Right ventricle myocardium inferior (tissue), 1 donor: ENCODE measurements around the gene BCL11A. TPM values are rescaled to one million over a fixed set of nuclear protein-coding genes. Genes with fewer than 3 reads are reported as not detected.

Source experiments
- ATAC-seq: fragments of 200-7000 bp; cut with Tn5 transposase; one replicate; pipeline ENCODE4 v1.9.1; 2020; ENCODE audit warnings: mild to moderate bottlenecking, moderate library complexity
- DNase-seq: peaks from one replicate; pipeline ENCODE4 v3.0.0; 2021; ENCODE audit errors: missing footprints
- intact Hi-C: fragments of 100-400 bp; cut with DNase I; formaldehyde crosslinking; loops from one replicate; pipeline ENCODE4 v1.11.0; 2022
- total RNA-seq: library from RNA; stranded (reverse); fragmentation: NEBNext Ultra II Directional; extraction: Animal tissue kit (Norgen Biotek cat#: 25700); gene quantifications from one replicate; pipeline ENCODE4 v1.2.1, GENCODE V29; 2021
- donor health status: DM: no; HTN: yes; CAD: no; lungs with severe emphysema.

The BCL11A gene
- total RNA-seq, 1 donor from 2014 or later = 37.5 TPM

GRCh38 chr2:60519231-60519863 lies 34.1 kb downstream of the BCL11A start:
- intact Hi-C loops = no loop called here
- no peak for ATAC-seq

GRCh38 chr2:60518567-60518966 lies 34.9 kb downstream of the BCL11A start:
- no peak for ATAC-seq
- intact Hi-C loops = no loop called here
- DNase-seq = no peak

More at GRCh38 chr2:60519231-60519863, 34.1 kb downstream of the BCL11A start:
- DNase-seq = no peak

- intact Hi-C loops = no loop called here
- ATAC-seq (no peak), DNase-seq (no peak)
Measured at GRCh38 chr2:60517446-60517845, 36.0 kb downstream of the BCL11A start.

GRCh38 chr2:60516826-60517225 lies 36.6 kb downstream of the BCL11A start:
- ATAC-seq (no peak), DNase-seq (no peak)
- intact Hi-C loops = no loop called here

- DNase-seq (no peak), ATAC-seq (no peak)
Measured at GRCh38 chr2:60516383-60516811, 37.1 kb downstream of the BCL11A start.

GRCh38 chr2:60515721-60516226 lies 37.7 kb downstream of the BCL11A start:
- DNase-seq (no peak), ATAC-seq (no peak)
- intact Hi-C loops = no loop called here

More at GRCh38 chr2:60516383-60516811, 37.1 kb downstream of the BCL11A start:
- intact Hi-C loops = no loop called here

GRCh38 chr2:60513996-60514395 lies 39.5 kb downstream of the BCL11A start:
- no peak for DNase-seq
- intact Hi-C loops = no loop called here
- ATAC-seq = no peak

GRCh38 chr2:60513191-60513590 lies 40.3 kb downstream of the BCL11A start:
- DNase-seq (no peak), ATAC-seq (no peak)
- intact Hi-C loops = no loop called here

- DNase-seq = no peak
- intact Hi-C loops = no loop called here
- ATAC-seq = no peak
Measured at GRCh38 chr2:60512641-60513040, 40.8 kb downstream of the BCL11A start.

GRCh38 chr2:60512062-60512622 lies 41.3 kb downstream of the BCL11A start:
- DNase-seq (no peak), ATAC-seq (no peak)
- intact Hi-C loops = no loop called here

GRCh38 chr2:60510713-60511112 lies 42.7 kb downstream of the BCL11A start:
- DNase-seq (no peak), ATAC-seq (no peak)
- intact Hi-C loops = no loop called here

- intact Hi-C loops = no loop called here
- DNase-seq (no peak), ATAC-seq (no peak)
Measured at GRCh38 chr2:60509066-60509465, 44.4 kb downstream of the BCL11A start.

- intact Hi-C loops = no loop called here
- ATAC-seq (no peak), DNase-seq (no peak)
Measured at GRCh38 chr2:60508339-60508917, 45.0 kb downstream of the BCL11A start.

GRCh38 chr2:60507211-60507965 lies 46.1 kb downstream of the BCL11A start:
- ATAC-seq = no peak
- DNase-seq = no peak
- intact Hi-C loops = no loop called here

- ATAC-seq (peak; percentile 3), DNase-seq (no peak)
- intact Hi-C loops = no loop called here
Measured at GRCh38 chr2:60505880-60506260, 47.6 kb downstream of the BCL11A start.

- DNase-seq = no peak
- ATAC-seq = peak; percentile 57
- intact Hi-C loops = no loop called here
Measured at GRCh38 chr2:60505240-60505879, 48.1 kb downstream of the BCL11A start.

GRCh38 chr2:60504049-60504448 lies 49.4 kb downstream of the BCL11A start:
- intact Hi-C loops = loop anchor here (1.0 to 5.0 kb wide), 2 partner anchors 44 to 67 kb away; no protein-coding TSS in a partner anchor
- no peak for ATAC-seq

GRCh38 chr2:60502144-60502543 lies 51.3 kb downstream of the BCL11A start:
- intact Hi-C loops = loop anchor here (5.0 kb wide), 1 partner anchor 65 kb away; no protein-coding TSS in a partner anchor
- no peak for ATAC-seq
- DNase-seq = no peak

More at GRCh38 chr2:60504049-60504448, 49.4 kb downstream of the BCL11A start:
- no peak for DNase-seq

GRCh38 chr2:60500861-60501260 lies 52.6 kb downstream of the BCL11A start:
- intact Hi-C loops = loop anchor here (5.0 kb wide), 1 partner anchor 64 kb away; no protein-coding TSS in a partner anchor
- DNase-seq (no peak), ATAC-seq (no peak)
